Cardiac muscle cell (in vitro differentiated cells and primary cell): ENCODE data around the gene ACACB. TPM values are rescaled to one million over a fixed set of nuclear protein-coding genes. Genes with fewer than 3 reads are reported as not detected.

Experiments used
- DNase-seq, 2 donors: peaks; one replicate each; pipeline versions ENCODE4 v3.0.0 to v3.0.0-alpha.2; 2010 to 2017; ENCODE audit warnings: low read depth in 1 of 2, low spot score in 1 of 2
- H3K27ac ChIP-seq: fragments of 200-600 bp; sonication (generic); 2 replicates; pipeline ENCODE4 v1.5.1; 2016
- H3K27me3 ChIP-seq: fragments of 200-600 bp; sonication (generic); 2 replicates; pipeline ENCODE4 v1.6.0; 2016; ENCODE audit warnings: control low read depth
- H3K36me3 ChIP-seq: fragments of 200-600 bp; sonication (generic); 2 replicates; pipeline ENCODE4 v1.5.1; 2016; ENCODE audit warnings: control low read depth
- H3K4me1 ChIP-seq: fragments of 200-600 bp; sonication (generic); 2 replicates; pipeline ENCODE4 v1.8.1; 2017; ENCODE audit warnings: low read depth, mild to moderate bottlenecking, mixed run types
- H3K4me3 ChIP-seq: fragments of 200-600 bp; sonication (generic); 2 replicates; pipeline ENCODE4 v1.5.1; 2016; ENCODE audit warnings: mild to moderate bottlenecking
- H3K9me3 ChIP-seq: fragments of 200-600 bp; sonication (generic); 2 replicates; pipeline ENCODE4 v1.5.1; 2017; ENCODE audit warnings: low read depth, mild to moderate bottlenecking, control low read depth
- CTCF ChIP-seq: IDR thresholded peaks from 2 replicates; pipeline ENCODE4 v1.5.1; 2012; ENCODE audit warnings: low read depth, mild to moderate bottlenecking, low read length
- polyA plus RNA-seq: library from polyadenylated mRNA; unstranded; fragments of >200 nt; fragmentation: Nextera tagmentation; extraction: Ambion mirVana; gene quantifications from 2 replicates; pipeline ENCODE4 v1.2.1, GENCODE V29; 2016
- total RNA-seq: library from RNA; depleted of rRNA; stranded (reverse); fragments of >200 nt; gene quantifications from 2 replicates; pipeline ENCODE4 v1.2.3, GENCODE V29; 2016

Gene ACACB
- total and polyA plus RNA-seq, 2 experiments from 2014 or later: 28.9 to 78.0 TPM

DNA sequence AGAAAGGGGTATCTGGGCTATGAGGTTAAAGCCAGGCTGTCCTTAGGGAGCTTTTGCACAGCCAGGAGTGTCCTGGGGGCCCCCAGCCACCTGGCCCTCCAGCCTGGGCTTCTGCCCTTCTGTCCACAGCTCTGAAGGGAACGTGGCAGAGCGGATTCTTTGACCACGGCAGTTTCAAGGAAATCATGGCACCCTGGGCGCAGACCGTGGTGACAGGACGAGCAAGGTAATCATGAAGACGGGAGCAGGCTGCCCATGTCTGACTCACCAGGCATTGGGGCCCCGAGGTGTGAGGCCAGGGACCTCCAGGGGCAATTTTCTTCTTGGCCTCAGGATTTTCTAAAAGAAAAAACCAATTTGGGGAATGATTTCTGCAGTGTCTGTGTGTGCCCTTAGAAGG, 139.6 kb downstream of the ACACB start:
- Histone ChIP-seq H3K4me1 (no peaks in the 10 kb centered on the region), H3K9me3 (no peaks in the 10 kb centered on the region), H3K27me3 (no peaks in the 10 kb centered on the region), H3K36me3 (peaks cover 52% of the 10 kb centered on the region), H3K4me3 (no peak overlapping the region), H3K27ac (no peak overlapping the region)
- TF ChIP-seq CTCF: no peak
- DNase-seq: no peak

DNA sequence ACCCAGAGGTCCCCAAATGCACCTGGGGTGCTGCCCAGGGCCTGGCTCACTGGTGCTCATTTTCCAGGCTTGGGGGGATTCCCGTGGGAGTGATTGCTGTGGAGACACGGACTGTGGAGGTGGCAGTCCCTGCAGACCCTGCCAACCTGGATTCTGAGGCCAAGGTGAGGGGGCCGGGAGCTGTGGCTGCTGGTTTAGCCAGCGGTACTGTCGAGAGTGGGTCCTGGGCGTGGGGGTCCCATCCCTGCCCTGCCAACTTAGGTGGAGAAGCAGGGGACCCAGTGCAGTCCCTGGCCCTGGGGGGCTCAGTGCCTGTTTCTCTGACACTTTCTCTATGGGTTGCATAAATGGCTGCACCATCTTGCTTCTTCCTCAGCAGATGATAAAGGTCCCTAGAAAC, 141.8 kb downstream of the ACACB start:
- H3K9me3 ChIP-seq: no peaks in the 10 kb centered on the region
- H3K4me3 ChIP-seq: no peak overlapping the region
- no peak for TF ChIP-seq CTCF
- H3K36me3 ChIP-seq: peaks cover 40% of the 10 kb centered on the region
- no peak for DNase-seq
- no peaks in the 10 kb centered on the region for H3K4me1 ChIP-seq
- no peaks in the 10 kb centered on the region for H3K27me3 ChIP-seq
- H3K27ac ChIP-seq: no peak overlapping the region

DNA sequence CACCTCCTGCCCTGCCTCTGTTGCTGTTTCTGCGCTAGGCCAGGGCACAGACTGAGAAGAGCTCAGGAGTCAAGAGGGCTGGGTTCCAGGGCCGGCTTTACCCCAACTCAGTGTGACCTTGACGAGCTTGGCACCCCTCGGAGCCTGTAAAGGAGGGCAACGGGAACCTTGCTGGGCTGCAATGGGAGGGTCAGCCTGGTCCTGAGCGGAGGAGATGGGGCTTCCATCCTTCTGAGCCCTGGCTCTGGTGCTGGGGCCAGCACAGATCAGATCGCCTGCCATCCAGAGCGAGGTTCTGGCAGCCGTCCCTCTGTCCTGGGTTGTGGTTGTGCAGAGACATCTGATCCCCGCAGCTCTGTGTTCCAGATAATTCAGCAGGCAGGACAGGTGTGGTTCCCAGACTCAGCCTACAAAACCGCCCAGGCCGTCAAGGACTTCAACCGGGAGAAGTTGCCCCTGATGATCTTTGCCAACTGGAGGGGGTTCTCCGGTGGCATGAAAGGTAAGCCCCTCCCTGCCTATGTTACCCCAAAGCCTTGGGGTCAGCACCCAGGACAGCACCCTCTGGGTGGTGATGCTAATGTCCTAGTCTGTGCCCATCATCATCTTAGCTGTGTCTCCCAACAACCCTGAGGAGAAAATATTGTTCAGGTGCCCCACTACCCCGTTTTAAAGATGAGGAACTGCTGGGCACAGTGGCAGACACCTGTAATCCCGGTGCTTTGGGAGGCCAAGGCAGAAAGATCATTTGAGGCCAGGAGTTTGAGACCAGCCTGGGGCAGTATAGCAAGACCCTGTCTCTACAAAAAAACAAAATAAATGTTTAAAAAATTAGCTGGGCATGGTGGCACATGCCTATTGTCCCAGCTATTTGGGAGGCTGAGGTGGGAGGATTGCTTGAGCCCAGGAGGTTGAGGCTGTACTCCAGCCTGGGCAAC, 142.5 kb downstream of the ACACB start:
- TF ChIP-seq CTCF: no peak
- no peak overlapping the region for H3K4me3 ChIP-seq
- H3K9me3 ChIP-seq: no peaks in the 10 kb centered on the region
- peaks cover 33% of the 10 kb centered on the region for H3K36me3 ChIP-seq
- no peaks in the 10 kb centered on the region for H3K27me3 ChIP-seq
- no peaks in the 10 kb centered on the region for H3K4me1 ChIP-seq
- no peak for DNase-seq
- no peak overlapping the region for H3K27ac ChIP-seq

- no peaks in the 10 kb centered on the region for H3K4me1 ChIP-seq
- no peak for DNase-seq
- TF ChIP-seq CTCF: no peak
- no peak overlapping the region for H3K4me3 ChIP-seq
- H3K36me3 ChIP-seq: peaks cover 32% of the 10 kb centered on the region
- no peak overlapping the region for H3K27ac ChIP-seq
- no peaks in the 10 kb centered on the region for H3K27me3 ChIP-seq
- no peaks in the 10 kb centered on the region for H3K9me3 ChIP-seq
These were observed 143.1 kb downstream of the ACACB start for GRCh38 chr12:109259545-109259895.

DNA sequence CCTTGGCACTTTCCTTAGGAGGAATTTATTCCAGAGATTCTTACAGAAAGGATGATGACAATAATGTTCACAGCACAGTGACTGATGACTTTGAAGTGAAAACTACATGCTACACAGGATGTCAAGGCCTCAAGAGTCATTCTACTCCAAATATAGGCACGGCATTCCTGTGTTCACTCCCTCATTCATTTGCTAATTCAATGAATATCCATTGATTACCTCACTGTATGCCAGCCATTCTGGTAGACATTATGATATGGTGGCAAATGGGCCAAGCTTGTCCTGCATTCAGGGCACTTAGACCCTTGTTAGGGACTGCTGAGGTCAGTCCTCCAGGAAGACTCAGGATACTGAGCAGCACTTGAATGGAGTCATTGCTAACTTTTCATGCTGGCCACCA, 144.7 kb downstream of the ACACB start:
- no peak for DNase-seq
- H3K27ac ChIP-seq: no peak overlapping the region
- H3K4me1 ChIP-seq: no peaks in the 10 kb centered on the region
- H3K4me3 ChIP-seq: no peak overlapping the region
- H3K27me3 ChIP-seq: no peaks in the 10 kb centered on the region
- H3K36me3 ChIP-seq: peaks cover 43% of the 10 kb centered on the region
- H3K9me3 ChIP-seq: no peaks in the 10 kb centered on the region
- TF ChIP-seq CTCF: no peak
